ENCODE measurements around the gene ELOA. TPM values are rescaled to one million over a fixed set of nuclear protein-coding genes. Genes with fewer than 3 reads are reported as not detected.
"Not testable (repeated sequence)": the region's sequence is repeated elsewhere in the genome, so short reads cannot be mapped to it uniquely, and the experiment has no call there.

The ELOA gene
- total RNA-seq, 1 donor from 2014 or later = 21.4 TPM

- DNase-seq = not testable (repeated sequence)
Measured at GRCh38 chr1:23733281-23733680, 10.0 kb upstream of the ELOA start.

- DNase-seq = no peak
Measured at GRCh38 chr1:23736437-23737134, 6.7 kb upstream of the ELOA start.

GRCh38 chr1:23741609-23742008 lies 1.7 kb upstream of the ELOA start:
- DNase-seq = no peak

GRCh38 chr1:23742670-23743286 lies 493 bp upstream of the ELOA start:
- DNase-seq = no peak

- DNase-seq = no peak
Measured at GRCh38 chr1:23745515-23745914, 2.2 kb downstream of the ELOA start.

- DNase-seq = no peak
Measured at GRCh38 chr1:23748016-23748415, 4.7 kb downstream of the ELOA start.

- DNase-seq = peak; percentile 33
Measured at GRCh38 chr1:23751050-23751814, 8.0 kb downstream of the ELOA start.

- no peak for DNase-seq
Measured at GRCh38 chr1:23751815-23752200, 8.5 kb downstream of the ELOA start.

- no peak for DNase-seq
Measured at GRCh38 chr1:23752909-23753308, 9.6 kb downstream of the ELOA start.

GRCh38 chr1:23756676-23757075 lies 13.4 kb downstream of the ELOA start:
- no peak for DNase-seq

GRCh38 chr1:23757812-23758211 lies 14.5 kb downstream of the ELOA start:
- DNase-seq = no peak

- DNase-seq = no peak
Measured at GRCh38 chr1:23759277-23759676, 16.0 kb downstream of the ELOA start.

- peak; percentile 23 for DNase-seq
Measured at GRCh38 chr1:23763041-23763577, 19.8 kb downstream of the ELOA start.

GRCh38 chr1:23768733-23769132 lies 25.5 kb downstream of the ELOA start:
- DNase-seq = no peak

- DNase-seq = peak; percentile 92
Measured at GRCh38 chr1:23772049-23772853, 29.0 kb downstream of the ELOA start.

- no peak for DNase-seq
Measured at GRCh38 chr1:23772854-23773242, 29.6 kb downstream of the ELOA start.

- DNase-seq = no peak
Measured at GRCh38 chr1:23774174-23774880, 31.1 kb downstream of the ELOA start.

- no peak for DNase-seq
Measured at GRCh38 chr1:23776217-23776616, 32.9 kb downstream of the ELOA start.

GRCh38 chr1:23777979-23778814 lies 34.9 kb downstream of the ELOA start, which contains the start of gene PITHD1:
Gene PITHD1, plus strand, starts transcription at chr1:23778418. Its CDS starts 98 bp downstream, at chr1:23778516.
- peak; percentile 93 for DNase-seq

- no peak for DNase-seq
Measured at GRCh38 chr1:23779826-23780371, 36.6 kb downstream of the ELOA start.

Measured in tongue (tissue), 2 donors.